ENCODE measurements around the gene WDR38.
A peak's percentile ranks its signal among the peaks of the same experiment; 100 is the strongest.

WDR38 gene

DNA sequence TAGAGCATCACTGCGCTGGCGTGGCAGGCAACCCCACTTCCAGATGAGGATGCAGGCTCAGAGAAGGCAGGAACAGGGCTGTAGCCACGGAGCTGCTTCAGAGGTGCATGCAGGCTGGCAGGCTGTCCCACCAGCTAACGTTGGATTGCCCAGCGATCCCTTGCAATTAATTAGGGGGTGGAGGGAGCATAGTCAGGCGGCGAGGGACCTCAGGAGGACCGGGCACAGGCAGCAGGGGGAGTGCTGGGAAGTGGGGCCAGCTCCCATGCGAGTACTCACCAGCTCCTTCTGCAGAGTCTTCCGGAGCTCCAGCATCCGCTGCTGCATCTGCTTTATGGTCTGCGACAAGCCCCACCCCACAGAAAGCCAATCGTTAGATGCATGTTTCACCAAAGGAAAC, 29.0 kb downstream of the WDR38 start:
- WGBS, 2 experiments = 70 to 71% methylated on average over 13 of the region's 13 CpGs
- no peak overlapping the region for H3K4me3 ChIP-seq (ENCODE audit: insufficient read depth, low read depth, low read length)
- H3K4me1 ChIP-seq (ENCODE audit: control insufficient read depth, insufficient read depth, low read length) = peaks cover 13% of the 10 kb centered on the region
- no peaks in the 10 kb centered on the region for H3K27me3 ChIP-seq (ENCODE audit: control insufficient read depth, insufficient read depth, low read length, poor library complexity, severe bottlenecking)
- no peaks in the 10 kb centered on the region for H3K36me3 ChIP-seq (ENCODE audit: control insufficient read depth, insufficient read depth, low read length)
- no peaks in the 10 kb centered on the region for H3K9me3 ChIP-seq (ENCODE audit: control insufficient read depth, low read length)
- no peak overlapping the region for H3K27ac ChIP-seq (ENCODE audit: insufficient read depth, low read depth, low read length, poor library complexity, severe bottlenecking)

DNA sequence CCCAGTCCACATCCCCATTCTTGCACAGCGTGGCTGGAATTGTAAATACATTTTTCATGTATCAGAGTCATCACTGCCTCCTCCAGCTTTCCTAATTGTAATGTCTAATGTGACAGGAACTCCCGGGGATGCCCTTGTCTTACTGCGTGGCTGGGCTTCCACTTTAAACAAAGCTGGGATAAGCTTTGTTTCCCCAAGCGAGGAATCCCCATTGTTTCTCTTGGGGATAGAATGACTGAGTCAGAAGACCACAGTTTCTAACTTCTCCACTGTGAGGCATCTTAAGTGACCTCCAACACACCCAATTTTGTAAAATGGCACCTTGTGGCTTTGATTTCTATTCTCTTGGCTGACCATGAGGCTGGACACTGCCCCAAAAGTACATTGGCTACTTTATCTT, 31.1 kb downstream of the WDR38 start:
- Histone ChIP-seq H3K27ac (ENCODE audit: insufficient read depth, low read depth, low read length, poor library complexity, severe bottlenecking) (peak overlapping the region; percentile 26), H3K36me3 (ENCODE audit: control insufficient read depth, insufficient read depth, low read length) (no peaks in the 10 kb centered on the region)

GRCh38 chr9:124885551-124885950, 32.3 kb downstream of the WDR38 start:
- Histone ChIP-seq H3K27ac (ENCODE audit: insufficient read depth, low read depth, low read length, poor library complexity, severe bottlenecking) (no peak overlapping the region), H3K4me1 (ENCODE audit: control insufficient read depth, insufficient read depth, low read length) (peaks cover 6% of the 10 kb centered on the region), H3K36me3 (ENCODE audit: control insufficient read depth, insufficient read depth, low read length) (no peaks in the 10 kb centered on the region), H3K4me3 (ENCODE audit: insufficient read depth, low read depth, low read length) (no peak overlapping the region), H3K9me3 (ENCODE audit: control insufficient read depth, low read length) (no peaks in the 10 kb centered on the region), H3K27me3 (ENCODE audit: control insufficient read depth, insufficient read depth, low read length, poor library complexity, severe bottlenecking) (no peaks in the 10 kb centered on the region)
- WGBS, 2 experiments = 94 to 96% methylated on average over 4 of the region's 4 CpGs

More for the DNA sequence above, 31.1 kb downstream of the WDR38 start:
- Histone ChIP-seq H3K4me1 (ENCODE audit: control insufficient read depth, insufficient read depth, low read length) (peaks cover 13% of the 10 kb centered on the region), H3K4me3 (ENCODE audit: insufficient read depth, low read depth, low read length) (no peak overlapping the region), H3K27me3 (ENCODE audit: control insufficient read depth, insufficient read depth, low read length, poor library complexity, severe bottlenecking) (no peaks in the 10 kb centered on the region), H3K9me3 (ENCODE audit: control insufficient read depth, low read length) (no peaks in the 10 kb centered on the region)
- WGBS, 2 experiments = 34 to 35% methylated on average over 4 of the region's 4 CpGs

- Histone ChIP-seq H3K9me3 (ENCODE audit: control insufficient read depth, low read length) (no peaks in the 10 kb centered on the region), H3K27me3 (ENCODE audit: control insufficient read depth, insufficient read depth, low read length, poor library complexity, severe bottlenecking) (no peaks in the 10 kb centered on the region), H3K4me3 (ENCODE audit: insufficient read depth, low read depth, low read length) (no peak overlapping the region), H3K4me1 (ENCODE audit: control insufficient read depth, insufficient read depth, low read length) (peaks cover 6% of the 10 kb centered on the region), H3K36me3 (ENCODE audit: control insufficient read depth, insufficient read depth, low read length) (no peaks in the 10 kb centered on the region), H3K27ac (ENCODE audit: insufficient read depth, low read depth, low read length, poor library complexity, severe bottlenecking) (peak overlapping the region; percentile 16)
- 88 to 89% methylated on average over 10 of the region's 10 CpGs for WGBS, 2 experiments
These were observed 33.2 kb downstream of the WDR38 start for GRCh38 chr9:124886461-124886860.

DNA sequence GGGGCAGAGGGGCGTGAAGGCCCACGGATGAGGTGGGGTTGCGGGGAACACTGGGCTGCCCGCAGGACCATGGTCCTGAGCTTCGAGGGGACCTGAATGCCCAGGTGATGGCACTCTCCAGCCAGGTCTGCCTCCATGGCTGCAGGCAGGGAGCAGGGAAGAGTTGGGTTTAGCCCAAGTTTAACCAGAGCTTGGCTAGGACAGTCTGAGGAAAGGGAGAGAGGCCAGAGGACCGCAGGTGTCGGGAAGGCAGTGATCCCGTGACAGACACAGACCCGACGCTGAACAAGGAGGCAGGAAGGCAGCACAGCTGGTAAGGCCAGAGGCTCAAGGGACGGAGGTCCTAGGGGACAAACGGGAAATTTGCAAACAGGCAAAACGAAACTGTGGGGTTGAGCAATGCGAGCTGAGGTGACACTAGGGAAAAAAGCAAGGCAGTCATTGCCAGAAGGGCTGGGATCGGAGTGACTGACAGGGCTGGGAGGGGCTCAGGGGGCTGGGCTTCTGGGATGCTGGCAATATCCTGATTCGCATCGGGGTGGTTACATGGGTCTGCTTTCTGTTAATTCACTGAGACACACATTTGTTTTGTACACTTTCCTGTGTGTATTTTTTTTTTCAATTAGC, 33.7 kb downstream of the WDR38 start:
- 91 to 92% methylated on average over 17 of the region's 17 CpGs for WGBS, 2 experiments
- H3K27ac ChIP-seq (ENCODE audit: insufficient read depth, low read depth, low read length, poor library complexity, severe bottlenecking) = no peak overlapping the region
- no peak overlapping the region for H3K4me3 ChIP-seq (ENCODE audit: insufficient read depth, low read depth, low read length)
- H3K27me3 ChIP-seq (ENCODE audit: control insufficient read depth, insufficient read depth, low read length, poor library complexity, severe bottlenecking) = no peaks in the 10 kb centered on the region
- no peaks in the 10 kb centered on the region for H3K9me3 ChIP-seq (ENCODE audit: control insufficient read depth, low read length)
- H3K4me1 ChIP-seq (ENCODE audit: control insufficient read depth, insufficient read depth, low read length) = peaks cover 6% of the 10 kb centered on the region
- H3K36me3 ChIP-seq (ENCODE audit: control insufficient read depth, insufficient read depth, low read length) = no peaks in the 10 kb centered on the region

DNA sequence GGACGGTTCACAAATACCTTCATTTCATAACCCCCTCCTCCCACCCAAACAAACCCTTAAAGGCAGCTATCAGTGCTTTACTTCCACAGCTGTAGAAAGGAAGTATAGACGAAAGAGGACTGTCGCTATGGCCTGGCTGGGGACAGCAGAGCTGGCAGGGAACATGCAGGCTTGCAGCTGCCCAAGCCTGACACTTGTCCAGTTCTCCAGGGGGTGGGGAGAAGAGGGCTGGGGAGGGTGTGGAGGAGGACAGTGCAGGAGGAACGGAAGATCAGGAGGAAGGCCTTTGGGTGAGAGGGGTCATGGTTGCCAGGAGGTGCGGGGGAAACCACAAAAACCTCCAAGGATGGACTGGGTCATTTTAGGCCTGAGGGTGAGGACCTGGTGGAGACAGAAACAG, 34.6 kb downstream of the WDR38 start:
- 94 to 95% methylated on average over 5 of the region's 5 CpGs for WGBS, 2 experiments
- Histone ChIP-seq H3K36me3 (ENCODE audit: control insufficient read depth, insufficient read depth, low read length) (no peaks in the 10 kb centered on the region), H3K9me3 (ENCODE audit: control insufficient read depth, low read length) (no peaks in the 10 kb centered on the region), H3K4me1 (ENCODE audit: control insufficient read depth, insufficient read depth, low read length) (peaks cover 6% of the 10 kb centered on the region), H3K4me3 (ENCODE audit: insufficient read depth, low read depth, low read length) (no peak overlapping the region), H3K27ac (ENCODE audit: insufficient read depth, low read depth, low read length, poor library complexity, severe bottlenecking) (no peak overlapping the region), H3K27me3 (ENCODE audit: control insufficient read depth, insufficient read depth, low read length, poor library complexity, severe bottlenecking) (no peaks in the 10 kb centered on the region)

DNA sequence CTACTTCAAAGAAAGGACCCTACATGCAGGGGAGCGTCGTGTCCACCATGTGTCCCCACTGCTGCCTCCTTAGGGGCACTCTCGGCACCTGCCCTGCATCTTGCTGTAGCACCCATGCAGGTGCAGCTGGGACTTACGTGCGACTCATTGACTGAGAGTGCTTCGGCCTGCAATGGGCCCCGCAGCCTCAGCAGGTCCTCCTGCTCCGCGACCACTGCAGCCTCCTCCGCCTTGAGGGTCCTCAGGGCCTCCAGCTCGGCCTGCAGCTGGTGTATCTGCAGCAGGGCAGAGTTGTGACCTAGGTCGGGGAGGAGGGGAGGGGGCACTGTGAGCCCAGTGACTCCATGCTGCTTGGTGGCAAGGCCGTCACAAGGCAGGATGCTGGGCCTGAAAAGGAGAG, 35.7 kb downstream of the WDR38 start:
- WGBS, 2 experiments = 95 to 96% methylated on average over 13 of the region's 13 CpGs
- Histone ChIP-seq H3K36me3 (ENCODE audit: control insufficient read depth, insufficient read depth, low read length) (no peaks in the 10 kb centered on the region), H3K9me3 (ENCODE audit: control insufficient read depth, low read length) (no peaks in the 10 kb centered on the region), H3K27ac (ENCODE audit: insufficient read depth, low read depth, low read length, poor library complexity, severe bottlenecking) (no peak overlapping the region), H3K4me1 (ENCODE audit: control insufficient read depth, insufficient read depth, low read length) (peaks cover 6% of the 10 kb centered on the region), H3K27me3 (ENCODE audit: control insufficient read depth, insufficient read depth, low read length, poor library complexity, severe bottlenecking) (no peaks in the 10 kb centered on the region), H3K4me3 (ENCODE audit: insufficient read depth, low read depth, low read length) (no peak overlapping the region)

- H3K36me3 ChIP-seq (ENCODE audit: control insufficient read depth, insufficient read depth, low read length) = no peaks in the 10 kb centered on the region
- H3K4me3 ChIP-seq (ENCODE audit: insufficient read depth, low read depth, low read length) = no peak overlapping the region
These were observed 36.9 kb downstream of the WDR38 start for GRCh38 chr9:124890179-124890578.

DNA sequence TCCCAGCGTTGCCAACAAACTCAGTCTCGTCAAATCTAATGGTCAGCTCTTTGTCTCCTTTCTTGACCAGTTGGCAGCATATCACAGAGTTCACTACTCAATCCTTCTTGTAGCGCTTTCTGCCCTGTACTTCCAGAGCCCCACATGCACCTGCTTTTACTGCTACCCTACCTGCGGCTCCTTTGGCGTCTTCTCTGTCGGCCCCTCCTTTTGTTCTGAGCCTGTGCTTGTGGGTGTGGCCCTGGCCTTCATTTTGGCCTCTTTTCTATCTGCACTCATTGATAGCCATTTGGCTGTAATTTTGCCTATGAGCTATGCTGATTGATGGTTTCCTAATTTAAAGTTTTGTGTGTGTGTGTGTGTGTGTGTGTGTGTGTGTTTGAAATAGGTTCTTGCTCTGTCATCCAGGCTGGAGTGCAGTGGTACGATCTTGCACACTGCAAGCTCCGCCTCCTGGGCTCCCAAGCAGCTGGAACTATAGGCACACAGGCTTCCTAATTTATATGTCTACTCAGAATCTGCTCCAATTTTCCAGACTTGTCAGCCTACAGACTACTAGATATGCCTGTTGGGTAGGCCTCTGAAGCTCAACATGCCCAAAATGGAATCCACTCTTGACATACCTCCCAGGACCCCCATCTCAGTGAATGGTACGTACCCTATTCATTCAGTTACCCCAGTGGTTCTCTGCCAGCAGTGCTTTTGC, 40.9 kb downstream of the WDR38 start:
- Histone ChIP-seq H3K36me3 (ENCODE audit: control insufficient read depth, insufficient read depth, low read length) (peaks cover 4% of the 10 kb centered on the region), H3K27ac (ENCODE audit: insufficient read depth, low read depth, low read length, poor library complexity, severe bottlenecking) (no peak overlapping the region), H3K4me3 (ENCODE audit: insufficient read depth, low read depth, low read length) (no peak overlapping the region), H3K4me1 (ENCODE audit: control insufficient read depth, insufficient read depth, low read length) (no peaks in the 10 kb centered on the region), H3K27me3 (ENCODE audit: control insufficient read depth, insufficient read depth, low read length, poor library complexity, severe bottlenecking) (no peaks in the 10 kb centered on the region), H3K9me3 (ENCODE audit: control insufficient read depth, low read length) (no peaks in the 10 kb centered on the region)
- WGBS, 2 experiments = 89% methylated on average over 9 of the region's 9 CpGs

More at GRCh38 chr9:124890179-124890578, 36.9 kb downstream of the WDR38 start:
- H3K27ac ChIP-seq (ENCODE audit: insufficient read depth, low read depth, low read length, poor library complexity, severe bottlenecking) = no peak overlapping the region
- 95% methylated on average over 7 of the region's 7 CpGs for WGBS, 2 experiments
- no peaks in the 10 kb centered on the region for H3K4me1 ChIP-seq (ENCODE audit: control insufficient read depth, insufficient read depth, low read length)
- H3K27me3 ChIP-seq (ENCODE audit: control insufficient read depth, insufficient read depth, low read length, poor library complexity, severe bottlenecking) = no peaks in the 10 kb centered on the region
- no peaks in the 10 kb centered on the region for H3K9me3 ChIP-seq (ENCODE audit: control insufficient read depth, low read length)

DNA sequence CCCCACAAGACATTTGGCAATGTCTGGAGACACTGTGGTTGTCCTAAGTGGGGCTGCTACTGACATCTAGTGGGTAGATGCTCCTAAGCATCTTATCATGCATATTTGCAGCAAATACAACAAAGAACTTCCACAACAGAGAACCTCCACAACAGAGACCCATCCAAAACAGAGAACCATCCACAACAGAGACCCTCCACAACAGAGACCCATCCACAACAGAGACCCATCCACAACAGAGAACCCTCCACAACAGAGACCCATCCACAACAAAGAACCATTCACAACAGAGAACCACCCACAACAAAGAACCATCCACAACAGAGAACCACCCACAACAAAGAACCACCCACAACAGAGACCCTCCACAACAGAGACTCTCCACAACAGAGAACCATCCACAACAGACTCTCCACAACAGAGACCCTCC, 41.5 kb downstream of the WDR38 start:
- Histone ChIP-seq H3K9me3 (ENCODE audit: control insufficient read depth, low read length) (no peaks in the 10 kb centered on the region), H3K4me3 (ENCODE audit: insufficient read depth, low read depth, low read length) (no peak overlapping the region), H3K36me3 (ENCODE audit: control insufficient read depth, insufficient read depth, low read length) (peaks cover 4% of the 10 kb centered on the region), H3K27me3 (ENCODE audit: control insufficient read depth, insufficient read depth, low read length, poor library complexity, severe bottlenecking) (no peaks in the 10 kb centered on the region), H3K27ac (ENCODE audit: insufficient read depth, low read depth, low read length, poor library complexity, severe bottlenecking) (peak overlapping the region; percentile 13), H3K4me1 (ENCODE audit: control insufficient read depth, insufficient read depth, low read length) (no peaks in the 10 kb centered on the region)
